ENCODE measurements around the gene POU2AF1. TPM values are rescaled to one million over a fixed set of nuclear protein-coding genes. Genes with fewer than 3 reads are reported as not detected.

The POU2AF1 gene
- total RNA-seq, 1 donor from 2014 or later = 2.5 TPM

- H3K4me1 ChIP-seq = no peaks in the 10 kb centered on the region
- DNase-seq (no peak), ATAC-seq (no peak)
- H3K4me3 ChIP-seq = no peak overlapping the region
- H3K9me3 ChIP-seq = no peaks in the 10 kb centered on the region
- TF ChIP-seq CTCF (IDR thresholded peaks at IDR 0.05) = no peak
- no peak overlapping the region for H3K27ac ChIP-seq
- intact Hi-C loops (cut with DNase I) = no loop called here
- no peaks in the 10 kb centered on the region for H3K36me3 ChIP-seq
- no peaks in the 10 kb centered on the region for H3K27me3 ChIP-seq
These were observed 20.8 kb downstream of the POU2AF1 start for GRCh38 chr11:111358038-111359001.

- Histone ChIP-seq H3K27ac (no peak overlapping the region), H3K27me3 (no peaks in the 10 kb centered on the region), H3K4me1 (no peaks in the 10 kb centered on the region), H3K4me3 (no peak overlapping the region), H3K36me3 (no peaks in the 10 kb centered on the region), H3K9me3 (no peaks in the 10 kb centered on the region)
- intact Hi-C loops (cut with DNase I) = no loop called here
- DNase-seq (no peak), ATAC-seq (no peak)
- no peak for TF ChIP-seq CTCF (IDR thresholded peaks at IDR 0.05)
These were observed 21.7 kb downstream of the POU2AF1 start for GRCh38 chr11:111357150-111358037.

DNA sequence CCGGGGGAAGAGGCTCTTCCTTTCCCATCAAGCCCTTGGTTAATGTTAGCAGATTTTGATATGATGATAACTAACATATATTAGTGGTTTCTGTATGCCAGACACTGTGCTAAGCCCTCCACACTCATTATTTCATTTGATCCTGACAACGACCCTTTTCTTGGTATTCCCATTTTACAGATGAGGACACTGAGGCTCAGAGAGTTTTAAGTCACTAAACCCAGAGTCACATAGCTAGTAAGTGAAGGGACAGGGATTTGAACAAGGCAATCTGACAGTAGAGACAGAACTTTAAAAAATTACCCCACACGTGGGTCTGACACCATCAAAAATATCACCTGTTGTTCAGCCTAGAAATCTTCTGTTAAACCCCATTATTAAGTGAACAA is 22.4 kb downstream of the POU2AF1 start:
- Histone ChIP-seq H3K4me1 (no peaks in the 10 kb centered on the region), H3K4me3 (no peak overlapping the region), H3K36me3 (no peaks in the 10 kb centered on the region), H3K27me3 (no peaks in the 10 kb centered on the region), H3K27ac (no peak overlapping the region), H3K9me3 (no peaks in the 10 kb centered on the region)
- intact Hi-C loops (cut with DNase I) = no loop called here
- ATAC-seq = no peak
- no peak for DNase-seq
- no peak for TF ChIP-seq CTCF (IDR thresholded peaks at IDR 0.05)

DNA sequence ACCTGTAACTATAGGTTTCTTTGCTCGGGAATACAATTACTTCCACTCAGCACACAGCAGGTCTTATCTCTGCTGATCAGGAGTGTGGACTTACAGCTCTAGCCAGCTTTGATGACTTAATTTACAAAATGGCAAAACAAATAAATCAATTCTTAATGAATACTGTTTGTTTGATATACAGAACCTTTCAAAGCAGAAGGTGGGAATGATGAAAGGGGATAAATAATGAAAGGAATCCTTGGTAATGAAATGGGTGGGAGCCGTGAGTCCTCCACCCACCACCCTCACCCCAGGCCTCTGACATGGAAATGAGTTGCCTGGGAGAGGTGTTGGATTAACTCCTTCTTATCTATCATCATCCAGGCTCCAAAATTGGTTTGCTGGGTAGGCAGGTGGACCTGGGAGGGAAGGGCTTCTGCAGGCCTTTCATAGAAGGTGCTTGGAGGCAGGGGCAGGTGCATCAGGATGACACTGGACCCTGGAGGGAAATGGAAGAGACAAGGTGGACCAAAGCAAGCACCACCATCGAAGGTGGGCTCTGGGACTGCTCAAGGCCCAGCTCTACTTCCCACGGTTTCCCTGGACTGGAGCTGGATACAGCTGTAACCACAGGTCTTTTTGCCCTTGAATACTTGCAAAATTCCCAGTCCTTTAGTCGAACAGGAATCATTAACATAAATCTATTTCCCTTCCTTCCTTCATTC is 23.0 kb downstream of the POU2AF1 start:
- Histone ChIP-seq H3K4me3 (no peak overlapping the region), H3K36me3 (no peaks in the 10 kb centered on the region), H3K27me3 (no peaks in the 10 kb centered on the region), H3K27ac (no peak overlapping the region), H3K9me3 (no peaks in the 10 kb centered on the region), H3K4me1 (no peaks in the 10 kb centered on the region)
- DNase-seq (no peak), ATAC-seq (no peak)
- no peak for TF ChIP-seq CTCF (IDR thresholded peaks at IDR 0.05)
- intact Hi-C loops (cut with DNase I) = no loop called here

DNA sequence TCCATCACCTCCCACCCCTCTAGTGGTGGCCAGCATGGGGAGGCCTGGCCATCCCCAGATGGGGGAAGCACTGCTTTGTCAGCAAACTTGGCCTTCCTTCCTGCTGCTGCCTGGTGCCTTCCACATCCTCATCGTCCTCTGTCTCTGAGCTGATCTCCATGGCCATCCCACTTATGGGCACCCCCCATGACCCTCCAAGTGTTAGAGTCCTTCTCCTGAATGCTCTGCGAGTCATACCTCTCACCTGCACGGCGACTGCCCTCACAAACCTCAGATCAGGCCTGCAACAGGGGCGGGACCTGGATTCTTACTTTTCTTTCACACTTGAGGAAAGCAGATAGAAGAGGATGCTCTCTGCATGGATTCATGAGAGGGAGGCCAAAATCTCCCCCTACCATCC is 24.0 kb downstream of the POU2AF1 start:
- Histone ChIP-seq H3K36me3 (no peaks in the 10 kb centered on the region), H3K9me3 (no peaks in the 10 kb centered on the region), H3K27ac (no peak overlapping the region), H3K27me3 (no peaks in the 10 kb centered on the region), H3K4me3 (no peak overlapping the region), H3K4me1 (no peaks in the 10 kb centered on the region)
- DNase-seq = no peak
- intact Hi-C loops (cut with DNase I) = no loop called here
- no peak for TF ChIP-seq CTCF (IDR thresholded peaks at IDR 0.05)
- no peak for ATAC-seq
